Measurements from ENCODE around the gene ALOX12.

The ALOX12 gene

GRCh38 chr17:7022781-7023571, 27.1 kb downstream of the ALOX12 start, which contains the start of gene BCL6B:
BCL6B (plus strand) TSS chr17:7023050; CDS start chr17:7023672, 622 bp downstream.
- no peak for DNase-seq

- peak; percentile 60 for DNase-seq
Measured at GRCh38 chr17:7023576-7024401, 27.9 kb downstream of the ALOX12 start.

GRCh38 chr17:7024402-7024785, 28.5 kb downstream of the ALOX12 start:
- DNase-seq: no peak

GRCh38 chr17:7025245-7025644, 29.4 kb downstream of the ALOX12 start:
- no peak for DNase-seq

GRCh38 chr17:7026471-7027115, 30.7 kb downstream of the ALOX12 start:
- no peak for DNase-seq

GRCh38 chr17:7027335-7027734, 31.5 kb downstream of the ALOX12 start:
- no peak for DNase-seq

GRCh38 chr17:7029096-7029495, 33.2 kb downstream of the ALOX12 start:
- no peak for DNase-seq

- no peak for DNase-seq
Measured at GRCh38 chr17:7029659-7030058, 33.8 kb downstream of the ALOX12 start.

GRCh38 chr17:7034955-7035590, 39.2 kb downstream of the ALOX12 start:
- no peak for DNase-seq

- peak; percentile 76 for DNase-seq
Measured at GRCh38 chr17:7035591-7036368, 39.9 kb downstream of the ALOX12 start, which contains the start of gene SLC16A13. SLC16A13 (plus strand) TSS chr17:7036015; CDS start chr17:7036383, 368 bp downstream.

- DNase-seq: no peak
Measured at GRCh38 chr17:7038025-7038862, 42.4 kb downstream of the ALOX12 start.

GRCh38 chr17:7039832-7040231, 44.0 kb downstream of the ALOX12 start:
- DNase-seq: no peak

- no peak for DNase-seq
Measured at GRCh38 chr17:7041607-7042500, 46.0 kb downstream of the ALOX12 start.

GRCh38 chr17:7042501-7043181, 46.8 kb downstream of the ALOX12 start:
- no peak for DNase-seq

GRCh38 chr17:7043182-7043496, 47.3 kb downstream of the ALOX12 start:
- no peak for DNase-seq

GRCh38 chr17:7043497-7044198, 47.8 kb downstream of the ALOX12 start, which contains the start of gene SLC16A11:
SLC16A11 (minus strand) TSS chr17:7044092; CDS start chr17:7043513, 579 bp downstream.
- no peak for DNase-seq

- DNase-seq: peak; percentile 13
Measured at GRCh38 chr17:7045492-7046126, 49.8 kb downstream of the ALOX12 start.

GRCh38 chr17:7046127-7046724, 50.4 kb downstream of the ALOX12 start:
- DNase-seq: peak; percentile 48
